ENCODE measurements around the gene U2SURP.

DNA sequence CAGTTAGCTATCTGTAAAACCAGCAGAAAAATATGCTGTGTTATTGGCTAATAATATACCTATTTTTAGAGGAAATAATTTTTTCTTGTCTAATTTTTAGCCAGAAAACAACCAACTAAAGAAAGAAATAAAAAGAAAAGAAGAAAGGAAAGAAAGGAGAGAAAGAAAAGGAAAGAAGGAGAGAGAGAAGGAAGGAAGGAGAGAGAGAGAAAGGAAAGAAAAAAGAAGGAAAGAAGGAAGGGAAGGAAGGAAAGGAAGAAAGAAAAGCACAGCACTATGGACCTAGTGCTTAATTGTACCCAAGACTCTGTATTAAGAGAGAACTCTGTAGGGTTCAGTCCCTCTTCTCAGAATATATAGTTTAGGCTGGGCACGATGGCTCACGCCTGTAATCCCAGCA lies 34.6 kb upstream of the U2SURP start:
- TF ChIP-seq, protein P1, sequence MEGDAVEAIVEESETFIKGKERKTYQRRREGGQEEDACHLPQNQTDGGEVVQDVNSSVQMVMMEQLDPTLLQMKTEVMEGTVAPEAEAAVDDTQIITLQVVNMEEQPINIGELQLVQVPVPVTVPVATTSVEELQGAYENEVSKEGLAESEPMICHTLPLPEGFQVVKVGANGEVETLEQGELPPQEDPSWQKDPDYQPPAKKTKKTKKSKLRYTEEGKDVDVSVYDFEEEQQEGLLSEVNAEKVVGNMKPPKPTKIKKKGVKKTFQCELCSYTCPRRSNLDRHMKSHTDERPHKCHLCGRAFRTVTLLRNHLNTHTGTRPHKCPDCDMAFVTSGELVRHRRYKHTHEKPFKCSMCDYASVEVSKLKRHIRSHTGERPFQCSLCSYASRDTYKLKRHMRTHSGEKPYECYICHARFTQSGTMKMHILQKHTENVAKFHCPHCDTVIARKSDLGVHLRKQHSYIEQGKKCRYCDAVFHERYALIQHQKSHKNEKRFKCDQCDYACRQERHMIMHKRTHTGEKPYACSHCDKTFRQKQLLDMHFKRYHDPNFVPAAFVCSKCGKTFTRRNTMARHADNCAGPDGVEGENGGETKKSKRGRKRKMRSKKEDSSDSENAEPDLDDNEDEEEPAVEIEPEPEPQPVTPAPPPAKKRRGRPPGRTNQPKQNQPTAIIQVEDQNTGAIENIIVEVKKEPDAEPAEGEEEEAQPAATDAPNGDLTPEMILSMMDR (IDR thresholded peaks at IDR 0.05), result no peak
- no peak for TF ChIP-seq POLR2A (IDR thresholded peaks at IDR 0.05)
